HG02973 (cell line): ENCODE results near the gene RHEB.

Experiments used
- ATAC-seq: cut with Tn5 transposase; IDR thresholded peaks from one replicate; pipeline ENCODE4 v1.9.1; 2021; ENCODE audit warnings: moderate library complexity; ENCODE audit not compliant: unreplicated experiment

RHEB gene

DNA sequence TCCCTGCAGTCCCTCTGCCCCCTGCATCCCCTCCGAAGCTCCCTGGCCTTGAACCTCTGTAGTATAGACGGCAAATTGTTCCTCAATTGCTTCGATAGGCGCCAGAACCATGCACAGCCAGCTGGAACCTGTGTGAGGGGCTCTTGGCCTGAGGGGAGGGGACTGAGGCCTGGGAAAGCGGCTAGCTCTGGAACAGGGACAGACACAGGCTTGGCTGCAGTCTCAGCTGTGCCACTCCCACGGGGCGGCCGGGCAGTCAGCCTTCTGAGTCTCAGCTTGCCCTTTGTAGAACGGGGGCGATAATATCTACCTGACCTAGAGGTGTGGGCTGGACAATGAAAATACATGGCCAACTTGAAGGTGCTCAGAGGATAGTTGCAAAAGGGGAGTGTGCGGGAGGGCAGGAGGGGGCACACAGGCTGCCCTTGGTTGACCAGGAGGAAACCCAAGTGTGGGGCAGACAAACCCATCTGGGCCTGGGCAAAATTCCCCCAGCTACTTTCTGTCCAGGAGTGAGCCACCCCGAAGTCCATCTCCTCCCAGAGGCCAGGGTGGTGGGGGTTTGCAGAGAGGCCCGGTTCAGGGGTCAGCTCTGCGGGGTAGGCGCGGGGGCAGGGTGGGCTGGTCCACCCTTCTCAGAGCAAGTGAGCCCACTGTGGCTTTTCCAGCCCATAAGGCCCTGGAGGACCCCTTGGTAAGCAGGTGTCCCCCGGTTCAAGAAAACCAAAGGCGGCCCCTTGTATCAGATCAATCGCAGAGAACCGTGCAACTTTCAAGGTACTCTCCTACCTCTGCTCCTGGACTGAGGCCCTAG, 84.4 kb downstream of the RHEB start:
- no peak for ATAC-seq

DNA sequence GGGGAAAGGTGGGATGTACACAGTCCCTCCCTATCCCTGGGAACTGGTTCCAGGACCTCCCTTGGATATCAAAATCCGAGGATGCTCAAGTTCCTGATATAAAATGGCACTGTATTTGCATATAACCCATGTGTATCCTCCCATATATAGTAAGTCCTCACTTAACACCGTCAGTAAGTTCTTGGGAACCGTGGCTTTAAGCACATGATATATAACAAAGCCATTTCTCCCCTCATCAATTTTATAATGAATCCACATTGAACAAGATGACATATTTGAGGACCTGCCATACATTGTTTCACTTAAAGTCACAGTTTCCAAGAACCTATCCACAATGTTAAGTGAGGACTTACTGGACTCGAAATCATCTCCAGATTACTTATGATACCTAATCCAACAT, 85.1 kb downstream of the RHEB start:
- no peak for ATAC-seq

DNA sequence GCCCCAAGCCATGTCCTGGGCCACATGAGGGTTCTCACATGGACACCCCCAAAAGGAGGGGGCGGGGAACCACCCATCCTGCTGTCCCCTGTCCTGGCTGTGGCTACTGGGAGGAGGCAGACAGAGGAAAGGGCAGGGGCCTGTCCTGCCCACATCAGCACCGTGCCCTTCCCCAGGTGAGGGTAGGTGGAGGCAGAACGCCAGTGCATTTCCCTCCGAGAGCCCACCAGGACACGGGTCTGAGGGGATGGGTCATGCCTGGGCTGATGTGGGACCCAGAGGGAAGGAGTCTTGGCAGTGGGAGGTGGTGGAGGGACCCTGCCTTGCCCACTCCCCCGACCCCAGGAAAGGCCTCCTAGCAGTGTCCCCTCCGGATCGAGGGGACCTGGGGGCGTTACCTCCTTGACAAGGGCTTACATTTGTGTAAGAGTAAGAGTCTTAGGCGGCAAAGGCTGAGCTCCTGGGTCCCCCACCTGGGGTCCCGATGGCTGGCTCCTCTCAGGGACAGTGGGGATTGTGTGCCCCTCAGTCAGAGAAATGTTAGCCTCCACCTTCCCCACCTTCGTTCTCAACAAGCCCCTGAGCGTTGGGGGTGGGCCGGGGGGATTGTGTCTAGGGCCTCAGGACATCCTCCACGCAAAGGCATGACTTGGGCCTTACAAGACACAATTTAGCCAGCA, 85.8 kb downstream of the RHEB start:
- ATAC-seq: no peak

DNA sequence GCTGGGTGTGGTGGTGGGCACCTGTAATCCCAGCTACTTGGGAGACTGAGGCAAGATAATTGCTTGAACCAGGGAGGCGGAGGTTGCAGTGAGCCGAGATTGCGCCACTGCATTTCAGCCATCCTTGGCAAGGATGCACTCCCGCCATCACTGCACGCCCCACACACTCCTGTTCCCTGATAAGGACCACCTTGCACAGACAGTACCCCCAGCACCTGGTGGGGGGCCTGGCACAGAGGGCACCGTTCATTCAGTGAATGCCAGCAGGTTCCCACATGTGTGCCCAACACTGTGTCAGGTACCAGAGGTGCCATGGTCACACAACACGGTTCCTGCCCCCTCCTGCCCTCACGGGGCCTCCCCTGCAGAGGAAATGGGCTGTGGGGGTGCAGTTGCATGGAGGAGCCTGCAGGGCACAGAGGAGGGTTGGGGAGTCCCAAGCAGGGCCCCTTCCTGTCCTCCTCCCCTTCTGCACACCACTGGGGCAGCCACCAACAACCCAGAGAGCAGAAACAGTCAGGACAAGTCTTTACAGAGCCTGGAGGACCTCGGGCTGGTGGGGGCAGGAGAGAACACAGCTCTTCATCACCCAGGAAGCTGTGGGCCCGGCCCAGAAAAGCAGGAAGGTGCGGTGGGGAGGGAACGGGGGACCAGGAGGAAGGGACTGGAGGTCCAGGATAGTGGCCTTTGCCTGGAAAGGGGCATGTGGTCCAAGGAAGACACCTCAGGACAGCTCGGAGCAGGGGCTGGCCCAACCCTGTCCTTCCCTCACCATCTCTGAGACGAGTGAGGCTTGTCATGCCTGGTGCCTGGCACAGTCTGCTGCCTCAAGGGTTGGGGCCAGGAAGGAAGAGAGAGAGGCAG, 86.8 kb downstream of the RHEB start:
- no peak for ATAC-seq

DNA sequence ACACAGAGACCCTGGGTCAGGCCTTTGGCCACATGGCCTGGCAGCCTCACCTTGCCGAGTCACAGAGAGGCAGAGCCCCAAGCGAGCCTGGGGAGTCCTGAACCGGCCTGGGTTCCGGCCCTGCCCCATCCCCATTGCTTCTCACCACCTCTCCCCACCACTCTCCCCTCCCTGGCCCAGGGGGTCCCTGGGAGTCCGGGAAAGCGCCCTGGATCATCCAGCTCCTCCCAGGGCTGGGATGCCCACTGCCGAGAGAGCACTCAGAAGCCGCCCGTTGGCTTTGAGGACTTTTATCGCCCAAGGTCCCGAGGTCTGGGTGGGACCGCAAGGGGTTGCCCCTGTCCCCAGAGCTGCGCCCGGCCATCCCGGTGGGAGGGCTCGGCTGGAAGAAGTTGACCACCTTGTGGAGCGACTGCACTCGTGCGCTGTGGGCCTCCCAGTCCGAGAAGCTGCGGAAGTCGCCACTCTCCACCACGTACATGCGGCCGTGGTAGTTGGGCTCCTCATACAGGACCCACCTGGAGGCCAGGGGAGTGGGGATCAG, 87.9 kb downstream of the RHEB start:
- ATAC-seq: no peak

DNA sequence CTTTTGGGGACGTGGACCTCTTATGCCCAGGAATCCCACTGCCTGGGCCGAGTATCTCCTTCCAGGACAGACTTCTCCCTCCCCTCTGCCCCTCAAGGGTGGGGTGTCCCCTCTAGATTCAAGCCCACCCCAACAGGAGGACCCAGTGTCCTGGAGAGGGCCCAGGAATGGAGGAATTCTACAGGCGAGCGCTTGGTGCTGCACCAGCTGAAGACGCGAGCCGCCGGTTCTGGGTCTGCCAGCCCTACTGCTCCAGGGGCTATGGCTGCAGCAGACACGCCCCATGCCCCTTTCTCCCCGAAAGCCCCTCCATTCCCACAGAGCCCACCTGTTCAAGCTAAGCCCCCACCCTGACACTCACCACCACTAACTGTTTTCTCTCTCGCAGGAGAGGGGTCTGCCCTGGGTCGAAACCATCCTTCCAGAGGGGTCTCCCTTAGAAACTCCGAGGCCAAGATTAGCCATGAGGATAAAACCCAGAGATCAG, 88.4 kb downstream of the RHEB start:
- no peak for ATAC-seq

DNA sequence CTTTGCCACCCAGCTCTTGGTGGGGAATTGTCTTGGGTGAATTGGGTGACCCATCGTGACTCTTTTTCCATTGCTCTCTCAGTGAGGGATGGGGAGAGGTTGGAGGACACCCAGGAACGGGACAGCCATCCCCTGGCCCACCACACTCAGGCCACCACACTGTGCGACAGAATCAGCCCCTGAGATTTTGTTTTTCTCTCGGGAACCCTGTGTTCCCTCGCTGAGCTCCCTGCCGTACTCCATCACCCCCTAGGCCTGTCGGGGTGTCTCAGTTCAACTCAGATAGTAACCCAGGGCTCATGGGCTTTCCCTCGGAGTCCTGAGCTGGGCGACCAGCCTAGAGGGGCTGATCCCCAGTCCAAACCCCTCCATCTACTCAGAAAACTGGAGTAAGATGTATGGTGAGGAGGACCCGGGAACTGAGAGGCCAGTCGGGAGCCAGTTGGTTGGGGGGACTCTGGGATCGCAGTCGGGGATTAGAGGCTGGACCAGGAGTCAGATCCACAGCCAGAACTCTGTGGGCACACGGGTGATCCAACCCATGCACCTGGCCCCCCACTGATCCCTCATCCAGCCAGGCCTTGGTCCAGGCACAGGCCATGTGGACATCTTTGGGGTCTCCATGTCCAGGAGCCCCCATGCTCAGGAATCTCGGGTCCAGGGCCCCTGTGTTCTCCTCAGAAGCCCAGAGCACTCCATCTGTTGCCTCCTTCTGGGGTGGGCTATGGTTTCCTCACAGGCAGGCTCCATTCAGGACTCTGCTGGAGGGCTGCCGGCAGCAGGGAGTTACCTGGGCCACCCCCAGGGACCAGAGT, 89.1 kb downstream of the RHEB start:
- no peak for ATAC-seq

DNA sequence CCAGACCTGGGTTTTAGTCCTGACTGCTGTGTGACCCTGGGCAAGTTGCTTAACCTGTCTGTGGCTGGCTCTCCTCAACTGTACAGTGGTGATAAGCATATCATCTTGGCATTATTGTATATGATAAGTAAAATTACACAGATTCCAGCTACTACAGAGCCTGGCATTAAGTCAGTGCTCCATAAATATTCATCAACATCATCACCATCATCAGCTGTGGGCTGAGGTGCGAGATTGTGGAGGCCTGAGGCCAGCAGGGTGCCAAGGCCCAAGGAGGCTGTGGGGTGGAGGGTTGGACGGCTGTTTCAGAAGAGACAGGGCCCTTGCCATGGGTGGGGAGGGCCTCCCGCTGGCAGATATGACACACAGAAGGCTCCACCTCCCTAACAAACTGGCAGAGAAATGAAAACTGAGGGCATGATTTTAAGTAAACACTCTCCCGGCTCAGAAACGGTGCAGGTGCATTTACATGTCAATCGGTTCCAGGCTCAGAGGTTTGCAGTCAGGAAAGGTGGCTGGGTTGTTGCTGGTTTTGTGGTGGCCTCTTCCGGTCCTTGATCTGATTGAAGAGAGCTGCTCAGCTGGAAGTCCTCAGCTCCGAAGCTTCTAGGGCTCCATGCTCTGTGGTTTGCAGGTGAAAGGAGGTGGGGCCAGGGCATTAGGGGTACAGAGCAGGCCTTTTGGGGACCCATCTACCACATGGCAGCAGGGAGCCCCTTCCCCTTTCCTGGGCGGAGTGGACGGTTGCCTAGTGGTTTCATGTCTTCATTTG, 89.9 kb downstream of the RHEB start:
- ATAC-seq: no peak

DNA sequence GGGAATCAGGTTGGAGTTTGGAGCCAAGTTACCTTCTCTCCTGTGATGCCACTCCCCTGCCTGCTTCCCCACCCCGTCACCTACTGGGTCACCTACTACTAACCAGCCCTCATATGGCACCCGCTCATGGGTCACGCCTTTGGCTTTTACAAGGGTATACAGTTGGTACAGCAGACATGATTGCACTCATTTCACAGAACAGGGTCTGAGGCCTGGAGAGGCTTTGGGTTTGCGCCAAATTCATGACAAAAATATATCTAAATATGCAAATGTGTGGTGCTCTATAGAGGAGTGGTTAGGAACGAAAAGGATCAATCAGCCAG, 90.5 kb downstream of the RHEB start:
- ATAC-seq: no peak

DNA sequence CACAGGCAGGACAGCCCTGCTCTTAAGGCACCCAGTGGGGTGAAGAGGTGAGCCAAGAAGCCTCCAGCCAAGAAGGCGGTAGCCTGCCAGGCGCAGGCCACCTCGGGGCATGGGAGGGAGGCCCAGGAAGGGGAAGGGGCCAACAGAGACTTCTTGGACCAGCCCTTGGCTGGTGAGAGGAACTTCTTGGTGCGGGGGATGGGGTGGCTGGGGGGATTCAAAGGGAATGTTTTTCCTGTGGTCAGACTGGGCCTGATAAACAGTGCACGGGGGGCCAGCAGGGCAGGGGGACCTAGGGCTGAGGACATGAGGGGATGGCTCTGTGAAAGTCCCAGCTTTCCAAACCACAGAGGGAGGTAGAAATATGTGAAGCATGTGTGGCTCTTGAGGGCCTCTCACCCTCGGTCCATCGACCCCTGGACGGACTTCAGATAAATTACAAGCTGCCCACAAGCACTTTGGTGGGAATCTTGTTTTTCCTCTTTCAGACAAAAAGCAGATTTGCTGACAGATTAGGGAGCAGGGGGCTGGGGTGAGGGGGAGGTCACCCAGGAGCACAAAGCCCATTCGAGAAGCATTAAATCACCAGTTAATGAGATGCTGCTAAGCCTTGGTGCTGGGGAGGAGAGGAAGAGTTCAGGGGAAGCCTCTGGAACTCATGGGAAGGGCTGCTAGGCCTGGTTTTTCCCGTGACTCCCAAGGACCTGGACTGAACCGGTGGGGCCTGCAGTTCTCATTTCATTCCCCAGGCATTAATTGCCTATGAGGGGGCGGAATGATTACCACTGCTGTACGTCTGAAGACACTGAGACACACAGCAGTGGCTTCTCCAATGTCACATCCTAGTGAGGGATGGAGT, 91.1 kb downstream of the RHEB start:
- no peak for ATAC-seq

DNA sequence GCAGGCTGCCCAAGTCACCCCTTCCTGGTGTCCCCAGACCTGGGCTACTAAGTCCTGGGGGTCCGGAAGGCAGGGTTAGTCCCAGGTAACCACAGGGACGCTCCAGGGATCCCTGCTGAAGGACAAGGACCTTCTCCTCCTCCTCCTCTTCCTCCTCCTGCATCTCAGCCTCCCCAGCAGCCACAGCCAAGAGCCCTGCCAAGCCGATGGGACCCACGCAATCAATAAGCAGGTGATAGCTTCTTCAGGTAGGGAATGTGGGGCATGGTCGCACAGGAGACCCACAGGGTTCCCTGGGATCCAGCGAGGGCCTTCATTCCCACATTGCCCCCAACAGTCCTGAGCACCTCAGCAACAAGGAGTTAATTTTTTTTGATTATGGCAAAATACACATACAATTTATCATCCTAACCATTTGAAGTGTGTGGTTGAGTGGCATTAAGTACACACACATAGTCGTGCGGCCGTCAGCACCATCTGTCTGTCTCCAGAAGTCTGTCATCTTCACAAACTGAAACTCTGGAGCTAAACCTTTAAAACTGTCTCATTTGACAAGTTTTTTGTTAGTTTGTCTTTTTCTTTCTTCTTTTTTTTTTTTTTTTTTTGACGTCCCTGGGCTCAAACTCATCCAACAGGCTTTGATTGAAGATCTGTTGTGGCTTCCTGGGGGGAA, 91.9 kb downstream of the RHEB start:
- ATAC-seq: no peak

DNA sequence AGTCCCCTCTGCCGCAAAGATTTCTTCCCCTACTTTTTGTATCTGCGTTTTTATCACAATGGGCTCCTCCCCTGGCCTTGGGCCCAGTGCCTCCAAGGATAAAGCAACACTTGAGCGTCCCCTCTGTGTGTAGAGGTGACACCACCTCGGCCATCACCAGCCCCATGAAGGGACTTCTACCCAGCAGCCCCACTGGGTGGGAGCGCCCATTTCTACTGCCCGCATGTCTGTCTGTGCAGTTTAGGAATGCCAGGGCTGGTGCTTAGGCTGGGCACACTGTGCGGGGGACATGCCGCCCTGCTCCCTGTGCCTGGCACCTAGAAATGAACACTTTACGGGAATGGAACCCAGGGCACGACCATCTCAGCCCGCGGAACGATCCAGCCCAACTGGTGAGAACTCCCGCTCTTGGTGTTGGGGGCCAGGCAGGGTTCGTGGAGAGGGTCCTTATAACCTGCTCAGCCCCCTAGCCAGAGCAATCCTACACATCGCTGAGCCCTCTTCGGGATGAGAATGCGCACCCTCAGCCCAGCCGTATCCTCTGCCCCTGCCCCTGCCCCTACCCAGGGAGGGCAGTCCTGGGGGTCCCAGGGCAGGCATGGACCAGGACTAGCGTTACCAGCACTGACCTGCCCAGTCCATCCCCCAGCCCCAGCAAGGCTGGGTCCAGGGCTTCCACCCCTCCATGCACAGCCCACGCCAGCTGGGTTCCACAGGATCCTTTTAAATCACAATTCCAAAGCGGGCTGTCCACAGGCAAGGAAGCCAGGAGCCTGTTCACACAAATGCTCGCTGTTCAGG, 92.6 kb downstream of the RHEB start:
- ATAC-seq: no peak

DNA sequence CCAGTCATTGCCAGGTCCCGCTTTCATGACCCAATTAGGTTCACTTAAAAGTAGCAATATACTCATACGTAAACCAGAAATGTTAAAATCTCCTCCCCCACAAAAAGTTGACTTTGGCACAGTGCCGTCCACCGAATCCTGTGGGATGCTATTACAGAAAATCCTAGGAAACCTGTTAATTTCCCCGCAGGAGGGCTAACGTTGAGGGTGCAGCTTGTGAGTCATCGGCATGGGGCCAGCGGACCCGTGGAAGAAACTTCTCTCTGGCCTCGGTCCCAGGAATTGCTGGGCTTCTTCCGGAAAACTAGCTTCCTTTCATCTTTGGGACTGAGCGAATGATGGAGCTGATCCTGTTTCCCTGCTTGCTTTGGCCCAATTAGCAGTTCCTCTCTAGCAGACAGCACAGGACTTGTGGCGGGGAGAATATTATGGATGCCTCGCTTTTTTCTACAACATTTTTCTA, 93.2 kb downstream of the RHEB start:
- no peak for ATAC-seq

DNA sequence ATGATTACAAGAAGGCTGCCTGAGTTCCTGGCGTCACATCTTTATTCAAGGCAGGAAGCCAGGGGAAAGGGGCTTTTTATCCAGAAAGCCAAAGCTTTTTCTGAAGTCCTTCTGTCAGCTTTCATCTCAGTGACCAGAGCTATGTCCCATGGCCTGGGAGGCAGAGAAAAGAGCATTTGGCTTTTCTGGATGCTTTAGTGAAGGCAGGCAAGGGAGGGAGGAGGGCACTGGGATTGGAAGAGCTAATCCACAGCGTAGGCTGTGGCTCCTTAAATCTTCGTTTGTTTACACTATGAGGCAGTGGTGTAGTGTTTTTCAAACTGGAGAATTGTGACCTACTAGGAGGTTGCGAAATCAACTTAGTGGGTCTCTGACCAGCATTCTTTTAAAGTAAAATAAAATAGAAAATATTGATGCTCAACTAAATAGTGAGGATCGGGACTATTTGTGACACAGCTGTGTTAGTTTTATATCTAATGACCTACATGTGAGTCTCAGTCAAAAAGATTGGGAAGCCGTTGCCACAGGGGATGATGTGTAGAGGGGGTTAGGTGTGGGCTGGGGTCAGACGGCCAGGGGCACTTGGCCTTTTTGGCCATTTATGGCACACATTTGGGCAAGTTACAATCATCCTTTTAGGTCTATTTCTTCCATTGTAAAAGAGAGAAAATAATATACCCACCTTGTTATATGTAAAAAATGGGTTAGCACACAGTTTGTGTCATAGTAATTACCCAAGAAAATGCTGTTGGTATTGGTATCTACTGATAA, 93.8 kb downstream of the RHEB start:
- ATAC-seq: no peak

DNA sequence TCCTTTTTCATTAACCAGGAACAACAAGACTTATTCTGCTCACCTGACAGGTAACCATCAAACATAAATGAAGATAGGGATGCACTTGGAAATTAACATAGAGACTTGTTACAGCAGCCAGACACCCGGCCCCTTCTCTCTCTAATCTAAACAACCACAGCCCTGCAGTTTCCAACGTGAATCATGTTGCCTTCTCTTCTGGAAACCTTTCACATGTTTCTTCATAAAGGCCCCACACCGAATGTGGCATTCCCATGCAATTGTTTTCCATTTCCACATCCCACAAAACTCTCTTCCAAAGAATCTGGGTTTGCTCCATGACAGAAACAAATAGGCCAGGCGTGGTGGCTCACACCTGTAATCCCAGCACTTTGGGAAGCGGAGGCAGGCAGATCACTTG, 94.9 kb downstream of the RHEB start:
- no peak for ATAC-seq

DNA sequence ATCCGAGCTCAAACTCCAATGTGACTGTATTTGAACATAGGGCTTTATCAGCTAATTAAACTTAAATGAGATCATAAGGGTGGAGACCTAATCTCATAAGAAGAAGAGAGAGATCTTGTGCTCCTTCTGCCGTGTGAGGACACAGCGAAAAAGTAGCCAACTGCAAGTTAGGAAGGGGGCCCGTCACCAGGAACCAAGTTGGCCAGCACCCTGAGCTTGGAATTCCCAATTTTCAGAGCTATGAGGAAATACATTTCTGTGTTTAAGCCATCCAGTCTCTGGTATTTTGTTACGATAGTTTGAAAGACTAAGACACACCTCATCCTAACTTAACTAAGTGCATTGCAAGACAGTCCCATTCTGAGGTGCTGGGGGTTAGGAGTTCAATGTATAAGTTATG, 95.8 kb downstream of the RHEB start:
- ATAC-seq: no peak

DNA sequence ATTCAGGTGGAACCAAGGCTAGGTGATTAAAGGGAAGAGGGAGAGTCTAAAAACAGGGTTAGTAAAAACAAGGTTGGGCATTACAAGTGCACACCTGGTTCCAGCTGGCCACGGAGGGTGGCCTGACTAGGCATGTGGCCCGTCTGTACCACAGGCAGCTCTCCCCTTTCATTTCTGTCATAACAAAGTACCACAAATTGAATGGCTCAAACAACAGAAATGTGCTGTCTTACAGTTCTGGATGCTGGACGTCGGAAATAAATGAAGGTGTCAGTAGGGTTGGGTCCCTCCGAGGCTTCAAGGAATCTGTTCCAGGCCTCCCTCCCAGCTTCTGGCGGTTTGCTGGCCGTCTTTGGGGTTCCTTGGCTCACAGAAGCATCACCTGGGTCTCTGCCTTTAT, 96.5 kb downstream of the RHEB start:
- ATAC-seq: no peak
